Cardiac ventricle fibroblast (primary cell): ENCODE results near the gene OR5T3. TPM values are rescaled to one million over a fixed set of nuclear protein-coding genes. Genes with fewer than 3 reads are reported as not detected.

ENCODE experiments used
- total RNA-seq: library from RNA; depleted of rRNA; stranded (reverse); fragments of >200 nt; gene quantifications from 2 replicates; pipeline ENCODE4 v1.2.3, GENCODE V29; 2015

The OR5T3 gene
- not detected in 2 replicates for total RNA-seq

DNA sequence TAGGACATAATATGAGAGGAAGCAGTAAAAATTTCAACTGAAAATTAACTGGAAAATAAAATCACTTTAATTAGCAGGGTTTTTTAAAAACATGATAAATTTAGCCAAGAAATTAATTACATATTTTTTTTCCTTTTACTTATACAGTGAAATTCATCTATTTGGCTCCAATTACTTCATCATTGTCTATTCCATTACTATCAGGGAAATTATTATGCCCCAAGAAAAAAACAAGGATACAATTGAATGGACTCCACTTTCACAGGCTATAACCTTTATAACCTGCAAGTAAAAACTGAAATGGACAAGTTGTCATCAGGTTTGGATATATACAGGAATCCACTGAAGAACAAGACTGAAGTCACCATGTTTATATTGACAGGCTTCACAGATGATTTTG, at the start of gene OR5T3:
TSS of gene OR5T3 (plus strand) at position 301 of the 400 bp plus-strand sequence. CDS start at position 301, 0 bp downstream.

DNA sequence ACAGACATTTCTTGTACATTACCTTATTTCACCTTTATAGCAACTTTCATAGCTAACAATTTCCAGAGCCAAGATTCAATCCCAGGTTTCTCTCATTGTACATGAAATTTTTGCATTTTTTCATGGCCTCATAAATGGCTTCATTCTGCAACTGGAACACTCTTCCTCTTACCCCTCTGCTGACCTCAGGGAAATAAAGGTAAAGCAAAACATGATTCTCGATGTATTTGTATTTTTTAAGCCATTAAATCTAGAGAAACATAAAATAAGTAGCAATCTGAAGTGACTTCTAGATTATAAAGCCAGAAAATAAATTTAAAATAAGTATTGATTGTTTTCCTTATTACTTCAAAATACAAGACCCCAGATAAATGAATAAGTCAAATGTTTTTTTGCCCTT, 17.9 kb upstream of the OR5T3 start, which contains the start of gene OR5T2:
TSS of gene OR5T2 (minus strand) at position 101 of the 400 bp plus-strand sequence. CDS start 1,193 bp downstream, outside the sequence.

DNA sequence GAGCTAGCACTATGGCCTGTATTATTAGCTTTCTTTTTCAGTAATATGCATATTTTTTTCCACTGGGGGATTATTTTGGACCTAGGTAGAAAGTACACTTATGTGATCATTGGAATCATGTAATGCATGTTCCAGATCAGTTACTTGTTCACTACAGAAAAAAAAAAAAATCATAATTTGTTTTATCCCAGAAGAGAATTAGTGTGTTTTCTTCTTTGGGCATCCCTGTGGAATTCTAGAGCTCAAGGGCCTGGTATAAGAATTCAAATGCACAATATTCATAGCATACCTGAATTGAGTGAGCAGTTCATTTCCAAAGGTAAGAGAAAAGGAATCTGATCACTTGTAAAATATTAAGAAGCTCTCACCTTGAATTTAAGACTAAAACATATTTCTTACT, 21.8 kb downstream of the OR5T3 start, which contains the start of gene OR5T1:
TSS of gene OR5T1 (plus strand) at position 301 of the 400 bp plus-strand sequence. CDS start 1,485 bp downstream, outside the sequence.

DNA sequence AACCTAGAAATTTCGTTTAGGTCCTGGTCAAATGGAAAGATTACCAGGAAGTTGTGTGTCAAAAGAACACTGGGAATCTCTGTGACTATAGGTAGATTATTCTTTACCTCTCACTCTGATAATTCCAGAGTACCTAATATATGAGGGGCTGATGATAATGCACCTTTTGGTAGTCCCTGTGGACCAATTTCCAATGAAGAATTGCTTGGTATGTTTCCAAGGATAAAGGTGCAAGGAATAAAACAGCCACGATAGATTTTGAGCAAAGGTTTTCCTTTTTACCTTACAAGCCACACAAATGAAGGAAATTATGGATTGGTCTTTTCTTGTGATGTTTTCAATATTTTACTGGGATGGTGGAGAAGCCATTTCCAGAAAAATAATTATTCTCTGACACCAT, 40.1 kb downstream of the OR5T3 start, which contains the start of gene OR8H1:
TSS of gene OR8H1 (minus strand) at position 101 of the 400 bp plus-strand sequence. CDS start 1,192 bp downstream, outside the sequence.

Other genes starting within 250 kb of the OR5T3 start
- gene OR5AS1, start 224.6 kb upstream of the OR5T3 start, total RNA-seq: not detected in 2 replicates
- gene OR8I2, start 158.9 kb upstream of the OR5T3 start, total RNA-seq: not detected in 2 replicates
- not detected in 2 replicates for gene OR8H2, start 148.6 kb upstream of the OR5T3 start, total RNA-seq
- gene OR8H3, start 129.9 kb upstream of the OR5T3 start, total RNA-seq: not detected in 2 replicates
- gene OR8J3, start 112.1 kb upstream of the OR5T3 start, total RNA-seq: not detected in 2 replicates
- not detected in 2 replicates for gene OR8K5, start 91.9 kb upstream of the OR5T3 start, total RNA-seq
- gene OR5J2, start 75.6 kb upstream of the OR5T3 start, total RNA-seq: not detected in 2 replicates
- gene OR5T2, start 18.0 kb upstream of the OR5T3 start, total RNA-seq: not detected in 2 replicates
- not detected in 2 replicates for gene OR5T1, start 21.9 kb downstream of the OR5T3 start, total RNA-seq
- gene OR8H1, start 40.0 kb downstream of the OR5T3 start, total RNA-seq: not detected in 2 replicates
- gene OR8K3, start 62.9 kb downstream of the OR5T3 start, total RNA-seq: not detected in 2 replicates
- not detected in 2 replicates for gene OR8K1, start 93.8 kb downstream of the OR5T3 start, total RNA-seq
- gene OR8J1, start 102.0 kb downstream of the OR5T3 start, total RNA-seq: not detected in 2 replicates
- not detected in 2 replicates for gene OR8U1, start 123.4 kb downstream of the OR5T3 start, total RNA-seq
- gene OR5AL1, start 160.4 kb downstream of the OR5T3 start, total RNA-seq: not detected in 2 replicates
- gene OR5M3, start 221.1 kb downstream of the OR5T3 start, total RNA-seq: not detected in 2 replicates
- gene OR5M8, start 239.1 kb downstream of the OR5T3 start, total RNA-seq: not detected in 2 replicates